Activated CD8-positive, alpha-beta memory T cell treated with anti-CD3 and anti-CD28 coated beads, Interleukin-2, amount 50 U/mL, for 1 hour (primary cell): ENCODE measurements around the gene SH3D19.
"Not testable (repeated sequence)": the region's sequence is repeated elsewhere in the genome, so short reads cannot be mapped to it uniquely, and the experiment has no call there.

Source experiments
- DNase-seq: peaks from one replicate; pipeline ENCODE4 v3.0.0-alpha.2; 2020; ENCODE audit errors: extremely low read depth

The SH3D19 gene

DNA sequence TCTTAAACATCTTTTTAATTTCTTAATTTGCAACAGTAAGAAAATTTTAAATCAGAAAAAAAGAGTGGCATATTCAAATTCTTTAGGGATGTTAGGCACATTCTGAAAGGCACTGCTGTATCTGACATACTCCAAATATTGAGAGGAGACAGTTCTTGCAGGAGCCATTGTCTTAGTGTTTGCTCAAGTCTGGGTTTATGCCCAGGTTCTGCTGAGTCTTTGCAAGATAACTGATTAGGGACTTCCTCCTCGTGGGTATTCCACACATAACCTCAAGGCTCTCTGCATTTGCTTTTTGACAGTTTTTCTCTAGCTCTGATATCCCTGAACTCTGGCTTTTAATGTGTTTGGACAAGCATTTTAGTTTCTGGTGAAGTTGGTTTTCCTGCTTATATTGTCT, 173.4 kb downstream of the SH3D19 start:
- no peak for DNase-seq

DNA sequence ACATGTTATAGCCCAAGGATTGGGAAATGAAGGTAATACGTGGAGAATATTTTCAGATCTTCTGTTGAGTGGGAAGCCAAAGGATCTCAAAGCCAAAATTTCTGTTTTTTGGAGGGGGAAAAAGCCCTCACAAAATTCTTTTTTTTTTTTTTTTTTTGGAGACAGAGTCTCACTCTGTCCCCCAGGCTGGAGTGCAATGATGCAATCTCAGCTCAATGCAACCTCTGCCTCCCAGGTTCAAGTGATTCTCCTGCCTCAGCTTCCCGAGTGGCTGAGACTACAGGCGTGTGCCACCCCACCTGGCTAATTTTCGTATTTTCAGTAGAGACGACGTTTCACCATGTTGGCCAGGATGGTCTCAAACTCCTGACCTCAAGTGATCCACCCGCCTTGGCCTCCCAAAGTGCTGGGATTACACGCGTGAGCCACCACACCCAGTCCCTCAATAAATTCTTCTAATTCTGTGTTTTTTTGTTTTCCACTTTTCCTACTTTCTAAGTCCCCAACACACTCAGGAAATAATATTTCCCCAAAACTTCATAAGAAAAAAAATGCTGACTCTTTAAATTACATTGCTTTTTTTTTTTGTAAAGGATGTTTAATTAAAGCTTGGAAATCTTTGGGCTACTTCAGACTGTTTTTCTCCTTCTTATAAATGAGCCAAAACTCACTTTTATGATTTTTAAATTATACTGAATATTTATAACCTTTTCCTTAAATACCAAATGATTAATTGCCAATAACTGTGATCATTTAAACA, 174.4 kb downstream of the SH3D19 start:
- no peak for DNase-seq

DNA sequence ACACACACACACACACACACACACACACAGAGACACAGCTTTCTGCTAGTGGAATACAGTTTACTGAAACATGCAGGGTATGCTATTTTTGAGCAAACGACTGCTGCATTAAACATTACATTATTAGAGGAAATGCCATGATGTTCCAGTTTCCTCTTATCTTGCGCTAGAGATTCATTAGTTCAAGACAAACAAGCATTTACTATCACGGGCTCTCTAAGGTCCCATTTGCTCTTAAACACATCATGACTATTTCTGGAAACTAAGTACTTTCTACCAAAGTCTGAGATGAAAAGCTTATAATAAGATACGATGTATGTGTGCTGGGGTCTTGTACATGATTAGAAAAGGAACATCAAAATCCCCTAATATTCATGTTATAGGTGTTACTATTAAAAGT, 177.1 kb downstream of the SH3D19 start:
- DNase-seq: no peak

DNA sequence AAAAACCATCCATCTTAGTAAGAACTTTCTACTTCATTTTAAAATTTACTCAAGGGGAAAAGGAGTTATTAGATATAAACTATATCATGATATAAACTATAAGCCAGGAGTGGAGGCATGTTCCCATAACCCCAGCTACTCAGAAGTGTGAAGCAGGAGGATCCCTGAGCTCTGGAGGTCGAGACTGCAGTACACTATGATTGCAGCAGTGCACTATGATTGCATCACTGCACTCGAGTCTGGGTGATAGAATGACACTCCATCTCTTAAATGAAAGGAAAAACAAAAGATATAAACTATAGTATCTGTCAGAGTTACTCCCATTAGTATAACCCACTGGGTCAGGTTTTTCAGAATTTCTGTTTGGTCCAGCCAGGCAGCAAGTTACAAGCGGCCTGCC, 178.4 kb downstream of the SH3D19 start:
- no peak for DNase-seq

DNA sequence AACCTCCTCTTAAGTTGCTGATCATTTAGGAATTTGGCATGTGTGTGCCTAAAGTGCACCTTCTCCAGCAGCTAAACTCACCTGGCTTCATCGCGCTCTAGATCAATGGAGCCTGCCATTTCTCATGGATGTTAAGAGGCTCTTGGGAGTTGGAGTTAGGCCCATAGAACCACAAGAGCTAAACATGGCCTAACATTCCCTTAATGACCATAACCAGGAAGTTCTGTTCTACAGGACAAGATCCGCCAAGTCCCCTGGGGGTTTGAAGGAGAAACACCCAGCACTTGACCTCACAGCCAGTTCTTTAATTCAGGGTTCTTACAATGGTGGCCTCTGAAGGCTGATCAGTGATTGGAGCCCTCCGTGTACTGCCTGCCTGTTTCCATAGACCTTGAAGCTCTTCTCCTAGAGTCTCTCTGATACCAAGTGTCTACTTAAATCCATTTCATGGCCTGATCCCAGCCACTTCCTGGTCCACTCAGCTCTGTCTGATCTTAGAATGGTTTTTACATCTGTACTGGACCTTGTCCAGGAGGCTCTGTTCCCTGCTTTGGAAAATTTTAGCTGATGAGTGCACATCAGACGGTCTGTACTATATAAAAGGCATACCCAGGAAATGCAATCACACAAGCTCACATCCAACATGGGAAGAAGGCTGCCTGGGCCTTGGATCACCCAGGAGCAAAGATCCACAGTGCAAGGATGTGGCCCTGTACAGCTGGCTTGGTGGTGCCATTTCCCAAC, 180.9 kb downstream of the SH3D19 start:
- no peak for DNase-seq

DNA sequence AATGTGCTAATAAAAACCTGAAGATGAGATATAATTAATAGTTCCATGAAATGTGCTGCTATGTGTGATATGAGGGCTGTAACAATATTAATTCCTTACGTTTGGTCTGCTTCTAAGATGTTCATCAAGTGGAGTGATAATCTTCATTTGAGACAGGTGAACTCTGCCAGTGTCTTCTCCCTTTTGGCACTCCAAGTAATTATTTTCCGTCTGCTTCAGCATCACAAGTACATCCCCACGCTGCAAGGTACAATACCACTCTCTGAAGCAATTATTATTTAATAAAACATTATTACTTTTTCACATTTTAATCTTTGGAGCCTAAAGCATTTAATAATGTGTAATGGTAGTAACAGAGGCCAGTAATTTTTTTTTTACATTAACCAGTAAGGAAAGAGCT, 181.6 kb downstream of the SH3D19 start:
- no peak for DNase-seq

DNA sequence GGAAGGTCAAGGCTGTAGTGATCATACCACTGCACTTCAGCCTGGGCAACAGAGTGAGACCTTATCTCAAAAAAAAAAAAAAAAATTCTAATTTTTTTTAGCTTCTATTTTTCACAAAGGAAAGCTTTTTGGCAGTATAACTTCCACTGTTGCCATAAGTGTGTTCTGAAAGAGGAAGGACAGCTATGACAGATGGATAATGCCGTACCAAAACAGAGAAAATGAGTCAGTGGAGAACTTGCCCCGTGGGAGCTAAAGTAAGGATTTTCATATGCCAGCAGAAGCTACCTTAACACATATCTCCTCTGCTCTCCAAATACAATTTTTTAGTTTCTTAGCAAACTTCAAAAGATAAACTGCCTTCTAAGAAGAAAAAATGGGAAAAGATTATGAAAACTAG, 182.2 kb downstream of the SH3D19 start:
- DNase-seq: no peak

DNA sequence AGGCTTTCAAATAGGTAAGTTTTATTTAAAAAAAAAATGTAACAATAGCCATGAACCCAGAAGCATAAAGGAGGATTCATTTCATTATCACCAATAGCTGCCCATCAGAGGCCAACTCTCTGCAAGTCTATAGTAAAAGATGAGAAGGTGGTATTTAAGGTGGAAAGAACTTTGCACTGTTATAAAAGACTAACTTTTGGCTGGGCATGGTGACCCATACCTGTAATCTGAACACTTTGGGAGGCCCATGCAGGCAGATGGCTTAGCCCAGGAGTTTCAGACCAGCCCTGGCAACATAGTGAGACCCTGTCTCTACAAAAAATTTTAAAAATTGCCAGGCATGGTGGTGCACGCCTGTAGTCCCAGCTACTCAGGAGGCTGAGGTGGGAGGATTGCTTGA, 182.6 kb downstream of the SH3D19 start:
- DNase-seq: no peak

DNA sequence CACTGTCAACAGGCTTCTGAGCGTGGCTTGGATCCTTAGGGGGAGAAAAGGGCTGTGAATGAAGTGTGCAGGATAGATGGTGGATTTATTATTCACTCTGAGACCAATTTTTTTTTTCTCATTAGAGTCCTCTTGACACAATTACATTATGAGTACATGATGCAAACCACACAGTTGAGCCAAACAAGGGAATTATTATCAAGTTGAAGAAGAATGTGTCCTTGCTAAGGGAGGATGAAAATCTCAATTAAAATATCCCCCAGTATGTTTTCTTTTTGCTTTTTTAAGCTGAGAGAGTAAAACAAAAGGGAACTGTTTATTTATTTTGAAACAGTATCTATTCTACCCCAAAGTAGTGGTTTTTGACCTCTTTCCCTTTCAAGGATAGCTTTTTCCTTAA, 185.6 kb downstream of the SH3D19 start:
- DNase-seq: no peak

DNA sequence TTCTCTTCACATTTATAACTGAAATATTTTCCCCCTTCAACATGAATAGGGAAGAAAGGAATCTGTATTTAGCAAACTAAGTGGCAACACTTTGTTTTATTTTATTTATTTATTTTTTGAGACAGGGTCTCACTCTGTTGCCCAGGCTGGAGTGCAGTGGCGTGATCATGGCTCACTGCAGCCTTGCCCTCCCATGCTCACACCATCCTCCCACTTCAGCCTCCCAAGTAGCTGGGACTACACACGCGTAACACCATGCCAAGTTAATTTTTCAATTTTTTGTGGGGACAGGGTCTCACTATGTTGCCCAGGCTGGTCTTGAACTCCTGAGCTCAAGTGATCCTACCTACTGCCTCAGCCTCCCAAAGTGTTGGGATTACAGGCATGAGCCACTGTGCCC, 189.4 kb downstream of the SH3D19 start:
- DNase-seq: not testable (repeated sequence)

DNA sequence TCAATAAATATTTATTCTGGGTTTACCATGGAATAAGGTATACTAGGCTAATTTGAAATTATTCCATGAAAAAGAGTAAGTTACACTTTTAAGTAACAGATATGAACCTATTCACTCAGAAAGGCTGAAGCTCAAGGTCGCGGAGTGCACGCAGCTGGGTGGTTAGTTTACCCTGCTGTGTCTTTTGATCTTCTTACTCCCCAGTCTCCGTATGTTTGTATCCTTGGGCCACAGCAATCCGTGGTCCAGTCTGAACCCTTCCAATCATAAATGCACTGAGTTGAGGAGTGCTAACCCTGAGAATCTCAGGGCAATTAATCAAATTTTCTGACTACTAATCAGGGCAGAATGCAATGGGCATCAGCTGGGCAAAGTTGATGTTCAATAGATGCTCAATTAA, 192.1 kb downstream of the SH3D19 start:
- no peak for DNase-seq

DNA sequence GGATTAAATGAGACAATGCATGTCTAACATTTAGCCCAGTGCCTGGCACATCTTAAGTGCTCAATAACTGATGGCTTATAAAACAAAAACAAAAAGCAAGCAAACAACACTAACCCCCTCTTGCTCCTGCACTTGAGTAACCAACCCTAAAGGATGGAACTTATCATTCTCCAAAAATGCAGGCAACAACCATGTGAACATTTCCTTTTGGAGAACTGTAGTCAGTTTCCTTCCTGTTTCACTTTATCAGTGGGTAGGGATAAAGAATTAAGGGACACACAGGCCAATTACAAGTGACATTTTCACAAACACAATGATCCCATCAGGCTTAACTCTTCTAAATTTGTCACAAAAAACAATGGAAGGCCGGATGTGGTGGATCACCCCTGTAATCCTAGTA, 195.6 kb downstream of the SH3D19 start:
- DNase-seq: no peak

DNA sequence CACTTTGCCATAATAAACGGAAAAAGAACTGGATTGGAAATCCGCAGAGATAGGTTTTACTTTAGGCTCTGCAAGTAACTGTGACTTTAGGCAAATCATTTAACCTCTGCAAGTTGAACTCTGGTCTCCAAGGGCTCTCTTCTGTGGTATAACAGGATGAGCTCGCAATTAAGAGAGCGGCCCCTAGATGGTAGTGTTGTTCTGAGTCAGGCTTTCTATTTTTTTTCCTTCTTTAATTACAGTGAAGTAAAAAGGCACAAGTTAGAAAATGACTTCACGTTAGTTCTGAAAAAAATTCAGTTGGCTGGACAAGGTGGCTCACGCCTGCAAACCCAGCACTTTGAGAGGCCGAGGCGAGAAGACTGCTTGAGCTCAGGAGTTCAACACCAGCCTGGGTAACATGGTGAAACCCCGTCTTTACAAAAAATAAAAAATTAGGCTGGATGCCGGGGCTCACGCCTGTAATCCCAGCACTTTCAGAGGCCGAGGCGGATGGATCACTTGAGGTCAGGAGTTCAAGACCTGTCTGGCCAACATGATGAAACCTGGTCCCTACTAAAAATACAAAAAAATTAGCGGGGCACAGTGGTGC, 207.9 kb downstream of the SH3D19 start:
- DNase-seq: no peak

DNA sequence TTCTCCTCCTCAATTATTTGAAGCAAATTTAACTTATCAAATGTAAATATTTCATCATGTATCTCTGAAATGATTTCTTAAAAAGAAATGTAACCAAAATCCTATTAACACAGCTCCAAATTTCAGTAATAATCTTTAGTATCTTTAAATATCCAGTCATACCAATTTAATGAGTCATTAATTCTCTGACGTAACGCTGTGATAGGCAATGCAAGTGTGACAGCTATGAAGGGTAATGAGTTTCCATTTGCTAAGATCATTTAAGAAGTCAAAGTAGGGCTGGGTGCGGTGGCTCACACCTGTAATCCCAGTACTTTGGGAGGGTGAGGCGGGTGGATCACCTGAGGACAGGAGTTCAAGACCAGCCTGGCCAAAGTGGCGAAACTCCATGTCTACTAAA, 210.4 kb downstream of the SH3D19 start:
- no peak for DNase-seq

DNA sequence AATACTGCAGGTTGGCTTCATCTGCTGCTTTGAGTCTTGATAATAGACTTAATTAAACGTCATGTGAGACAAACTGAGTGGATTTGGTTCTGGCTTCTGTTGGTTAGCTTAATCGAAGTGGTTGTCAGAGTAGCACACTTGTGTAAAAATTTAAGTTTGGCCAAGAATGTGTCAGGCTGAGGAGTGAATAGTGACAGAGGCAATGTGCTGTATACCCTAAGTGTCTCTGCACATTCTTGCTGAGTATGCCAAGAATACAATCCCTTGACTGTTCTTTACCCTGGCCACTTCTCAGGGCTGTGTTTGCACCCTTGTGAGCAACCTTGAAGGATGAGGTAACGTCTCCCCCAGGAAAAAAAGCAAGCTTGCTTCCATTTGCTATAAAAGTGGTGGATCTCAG, 211.1 kb downstream of the SH3D19 start:
- DNase-seq: no peak

DNA sequence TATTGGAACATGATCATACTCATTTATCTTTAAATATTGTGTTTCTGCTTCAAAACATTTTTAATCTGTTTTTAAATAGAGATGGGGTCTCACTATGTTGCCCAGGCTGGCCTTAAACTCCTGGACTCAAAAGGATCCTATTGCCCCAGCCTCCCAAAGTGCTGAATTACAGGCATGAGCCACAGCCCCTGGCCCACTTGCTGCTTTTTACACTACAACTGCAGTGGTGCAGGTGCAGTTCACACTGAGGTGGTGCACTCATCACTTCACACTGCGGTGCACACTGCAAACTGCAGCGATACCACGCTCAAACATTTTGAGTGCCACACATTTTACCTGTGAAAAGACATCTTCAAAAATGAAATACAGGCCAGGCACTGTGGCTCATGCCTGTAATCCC, 215.2 kb downstream of the SH3D19 start:
- DNase-seq: no peak

DNA sequence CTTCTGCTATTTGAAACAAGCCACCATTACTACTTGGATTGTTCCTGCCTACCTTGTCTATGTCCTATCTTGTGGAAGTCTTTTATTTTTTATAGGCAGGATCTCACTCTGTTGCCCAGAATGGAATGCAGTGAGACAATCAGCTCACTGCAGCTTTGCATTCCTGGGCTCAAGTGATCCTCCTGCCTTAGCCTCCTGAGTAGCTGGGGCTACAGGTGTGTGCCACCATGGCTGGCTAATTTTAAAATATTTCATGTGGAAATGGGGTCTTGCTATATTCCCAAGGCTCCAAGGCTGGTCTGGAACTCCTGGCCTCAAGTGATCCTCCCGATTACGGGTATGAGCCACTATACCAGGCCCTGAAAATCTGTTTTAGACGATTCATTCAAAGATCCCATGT, 218.3 kb downstream of the SH3D19 start:
- DNase-seq: no peak

DNA sequence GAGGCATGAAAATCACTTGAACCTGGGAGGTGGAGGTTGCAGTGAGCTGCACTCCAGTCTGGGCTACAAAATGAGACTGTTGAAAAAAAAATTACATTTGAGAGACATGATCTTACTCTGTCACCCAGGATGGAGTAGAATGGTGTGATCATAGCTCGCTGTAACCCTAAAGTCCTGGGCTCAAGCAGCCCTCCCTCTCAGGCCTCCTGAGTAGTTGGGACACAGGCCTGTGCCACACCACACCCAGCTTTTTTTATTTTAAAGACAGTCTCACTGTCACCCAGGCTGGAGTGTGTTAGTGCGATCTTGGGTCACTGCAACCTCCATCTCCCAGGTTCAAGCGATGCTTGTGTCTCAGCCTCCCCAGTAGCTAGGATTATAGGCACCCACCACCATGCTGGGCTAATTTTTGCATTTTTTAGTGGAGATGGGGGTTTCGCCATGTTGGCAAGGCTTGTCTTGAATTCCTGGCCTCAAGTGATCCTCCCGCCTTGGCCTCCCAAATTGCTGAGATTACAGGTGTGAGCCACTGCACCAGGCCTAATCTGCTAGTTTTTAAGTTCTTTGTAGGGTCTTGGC, 219.9 kb downstream of the SH3D19 start:
- DNase-seq: no peak

DNA sequence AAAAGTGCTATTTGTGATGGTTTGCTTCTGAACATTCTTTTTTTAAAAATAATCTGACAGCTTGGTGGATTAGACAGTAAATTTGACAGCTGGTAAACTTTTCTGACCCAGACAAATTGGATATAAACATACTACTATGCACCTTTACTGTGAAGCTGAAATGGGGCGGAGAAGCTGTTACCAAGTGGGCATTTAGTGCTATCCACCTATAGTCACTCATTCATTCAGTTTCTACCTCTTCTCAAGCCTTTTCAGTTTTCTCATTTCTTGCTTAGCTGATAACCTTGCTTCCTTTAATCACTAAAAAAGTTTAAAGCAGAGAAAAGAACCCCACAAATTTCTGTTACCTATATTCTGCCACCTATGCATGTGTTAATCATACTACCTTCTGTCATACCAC, 220.8 kb downstream of the SH3D19 start:
- DNase-seq: no peak

DNA sequence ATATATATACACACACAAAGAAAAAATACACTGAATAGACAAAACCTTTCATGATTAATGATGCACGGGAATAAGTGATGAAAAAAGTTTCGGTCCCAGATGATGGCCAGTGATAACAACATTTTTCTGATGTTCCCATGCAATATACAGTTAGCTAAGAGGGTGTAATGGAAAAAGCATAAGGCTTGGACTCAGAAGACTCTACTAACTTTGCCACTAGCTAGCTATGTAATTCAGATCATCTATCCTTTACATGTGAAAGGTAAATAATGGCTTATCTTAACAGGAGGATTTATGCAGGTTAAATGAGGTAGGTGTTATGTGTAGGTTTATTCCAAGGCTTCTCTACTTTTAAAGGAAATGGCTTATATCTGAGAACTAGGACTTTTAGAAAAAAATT, 221.6 kb downstream of the SH3D19 start:
- no peak for DNase-seq

DNA sequence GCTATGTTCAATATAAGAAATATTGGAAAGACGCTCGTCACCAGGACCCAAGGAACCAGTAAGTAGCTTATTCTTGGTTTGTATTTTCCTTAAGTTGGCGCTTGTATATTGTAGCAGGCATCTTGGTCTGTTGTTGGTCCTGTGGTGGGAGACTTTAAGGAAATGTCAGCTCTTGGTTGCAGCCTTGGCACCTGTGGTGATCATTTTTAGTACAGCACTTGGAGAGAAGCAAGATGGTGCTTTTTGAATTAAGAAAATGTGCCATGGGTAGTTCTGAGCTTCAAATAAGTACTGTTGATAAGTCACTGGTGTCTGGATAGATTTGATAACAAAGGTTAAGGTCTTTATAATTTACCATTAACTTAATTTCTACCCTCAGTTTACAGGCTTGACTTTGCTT, 224.9 kb downstream of the SH3D19 start:
- DNase-seq: no peak

DNA sequence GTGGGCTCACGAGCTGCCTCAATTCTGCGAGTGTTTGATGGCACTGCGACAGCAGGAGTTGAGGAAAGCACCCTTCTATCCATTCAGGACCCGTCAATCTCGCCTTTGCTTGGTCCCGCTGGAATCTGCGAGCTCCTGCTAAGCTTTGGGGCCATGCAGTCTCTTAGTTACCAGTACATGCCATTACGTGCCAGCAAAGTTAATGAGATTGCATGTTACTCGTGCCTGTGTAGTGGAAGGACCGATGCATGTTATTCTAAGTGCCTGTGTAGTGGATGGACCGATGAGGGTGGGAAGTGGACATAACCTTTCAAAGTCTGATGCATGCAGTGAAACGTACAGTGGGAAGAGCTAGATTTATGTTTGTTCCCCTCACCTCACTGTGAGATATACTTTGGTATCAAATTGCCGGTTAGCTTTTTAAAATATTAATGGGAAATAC, 225.4 kb downstream of the SH3D19 start:
- no peak for DNase-seq
